ENCODE measurements around the gene ADCY5.

- TF ChIP-seq CTCF (IDR thresholded peaks at IDR 0.05 in 8 of 11, conservative IDR thresholded peaks at IDR 0.05 in 3 of 11) (no peak), POLR2AphosphoS5 (IDR thresholded peaks at IDR 0.05) (no peak), POLR2A (IDR thresholded peaks at IDR 0.05) (no peak)
These were observed 78.1 kb downstream of the ADCY5 start for GRCh38 chr3:123370819-123371218.

All from spleen (tissue), 7 donors.